Stimulated activated naive CD8-positive, alpha-beta T cell treated with anti-CD3 and anti-CD28 coated beads, Interleukin-15, Interleukin-2, amounts not matched to agents 100 U/mL and 50 U/mL, for 24 hours (primary cell): ENCODE data around the gene LIMS2.

Source experiments
- ATAC-seq: fragments of 150-1000 bp; cut with Tn5 transposase; one replicate; pipeline ENCODE4 v1.10.0; 2021
- DNase-seq: peaks from one replicate; pipeline ENCODE4 v3.0.0; 2021

Gene LIMS2

GRCh38 chr2:127599211-127599610 is 76.1 kb downstream of the LIMS2 start:
- DNase-seq (no peak), ATAC-seq (no peak)

GRCh38 chr2:127598711-127599110 is 76.6 kb downstream of the LIMS2 start:
- ATAC-seq (no peak), DNase-seq (no peak)

GRCh38 chr2:127597984-127598380 is 77.3 kb downstream of the LIMS2 start:
- DNase-seq (no peak), ATAC-seq (no peak)

- ATAC-seq (no peak), DNase-seq (no peak)
Observed at GRCh38 chr2:127597046-127597983, 78.0 kb downstream of the LIMS2 start.

- ATAC-seq: no peak
Observed at GRCh38 chr2:127596311-127597045, 78.9 kb downstream of the LIMS2 start.

GRCh38 chr2:127594116-127594591 is 81.2 kb downstream of the LIMS2 start:
- ATAC-seq (no peak), DNase-seq (no peak)

More at GRCh38 chr2:127596311-127597045, 78.9 kb downstream of the LIMS2 start:
- DNase-seq: no peak

GRCh38 chr2:127593228-127594115 is 81.9 kb downstream of the LIMS2 start:
- DNase-seq (no peak), ATAC-seq (no peak)

GRCh38 chr2:127592761-127593227 is 82.5 kb downstream of the LIMS2 start:
- ATAC-seq (no peak), DNase-seq (no peak)

- DNase-seq (peak; percentile 72), ATAC-seq (peak; percentile 87)
Observed at GRCh38 chr2:127591221-127591923, 84.0 kb downstream of the LIMS2 start.

GRCh38 chr2:127590386-127591190 is 84.7 kb downstream of the LIMS2 start:
- ATAC-seq: no peak
- no peak for DNase-seq

- ATAC-seq: no peak
- DNase-seq: no peak
Observed at GRCh38 chr2:127589841-127590240, 85.5 kb downstream of the LIMS2 start.

- no peak for ATAC-seq
Observed at GRCh38 chr2:127589358-127589757, 86.0 kb downstream of the LIMS2 start.

More at GRCh38 chr2:127589358-127589757, 86.0 kb downstream of the LIMS2 start:
- no peak for DNase-seq
